ENCODE data around the gene HDAC10.

GRCh38 chr22:50274771-50275170 lies 23.7 kb upstream of the HDAC10 start:
- TF ChIP-seq MAX (IDR thresholded peaks at IDR 0.05): no peak
- no peak for TF ChIP-seq RAD21 (IDR thresholded peaks at IDR 0.05; ENCODE audit: low read depth)
- no peak for TF ChIP-seq CREB1 (IDR thresholded peaks at IDR 0.05; ENCODE audit: low read depth)
- TF ChIP-seq EGR1 (IDR thresholded peaks at IDR 0.05): no peak
- no peak for TF ChIP-seq FOXM1 (IDR thresholded peaks at IDR 0.05; ENCODE audit: borderline replicate concordance, low read depth)
- no peak for TF ChIP-seq USF1 (IDR thresholded peaks at IDR 0.05)
- no peak for TF ChIP-seq TEAD4 (IDR thresholded peaks at IDR 0.05)
- TF ChIP-seq EP300 (IDR thresholded peaks at IDR 0.05; ENCODE audit: borderline replicate concordance): no peak
- TF ChIP-seq NFIC (IDR thresholded peaks at IDR 0.05): no peak
- TF ChIP-seq TCF12 (IDR thresholded peaks at IDR 0.05; ENCODE audit: low read depth): no peak
- TF ChIP-seq TAF1 (IDR thresholded peaks at IDR 0.05; ENCODE audit: low read depth): no peak
- no peak for TF ChIP-seq CEBPB (IDR thresholded peaks at IDR 0.05)
- no peak for TF ChIP-seq REST (IDR thresholded peaks at IDR 0.05; ENCODE audit: low read depth)
- no peak for TF ChIP-seq YY1 (IDR thresholded peaks at IDR 0.05; ENCODE audit: low read depth)
